ENCODE results near the gene ABCE1.

DNA sequence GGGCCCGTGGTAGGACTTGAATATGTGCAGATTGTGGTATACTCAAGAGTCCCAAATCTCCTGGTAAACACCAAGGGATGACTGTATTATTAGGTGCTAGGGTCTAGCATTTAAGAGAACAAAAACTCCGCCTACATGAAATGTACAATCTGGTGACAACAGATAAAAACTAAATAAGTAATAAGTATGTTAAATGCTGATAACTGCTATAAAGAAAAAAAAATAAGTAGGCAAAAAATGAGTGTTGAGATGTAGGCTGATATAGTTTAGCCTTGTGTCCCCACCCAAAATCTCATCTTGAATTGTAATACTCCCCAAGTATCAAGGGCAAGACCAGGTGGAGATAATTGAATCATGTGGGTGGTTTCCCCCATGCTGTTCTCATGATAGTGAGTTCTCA is 58.9 kb downstream of the ABCE1 start:
- TF ChIP-seq TAF1 (IDR thresholded peaks at IDR 0.05; ENCODE audit: borderline replicate concordance, low read depth, low read length), result no peak
- TF ChIP-seq POLR2AphosphoS5 (IDR thresholded peaks at IDR 0.05; ENCODE audit: low read depth, low read length), result no peak
- TF ChIP-seq POLR2A (IDR thresholded peaks at IDR 0.05; ENCODE audit: low read depth, low read length), result no peak
